GM21367 (cell line): ENCODE data around the gene PHYH.
A peak's percentile ranks its signal among the peaks of the same experiment; 100 is the strongest.
"Not testable (repeated sequence)": the region's sequence is repeated elsewhere in the genome, so short reads cannot be mapped to it uniquely, and the experiment has no call there.

Experiments used
- ATAC-seq: cut with Tn5 transposase; IDR thresholded peaks from one replicate; pipeline ENCODE4 v1.9.1; 2021; ENCODE audit not compliant: unreplicated experiment

PHYH gene

GRCh38 chr10:13299437-13300287, at the start of gene PHYH:
Gene PHYH, minus strand, starts transcription at chr10:13300064. Its CDS starts 22 bp downstream, at chr10:13300042.
- peak; percentile 60 for ATAC-seq

- peak; percentile 46 for ATAC-seq
Measured at GRCh38 chr10:13348216-13349017, 48.6 kb upstream of the PHYH start, which contains the start of gene SEPHS1. Gene SEPHS1, minus strand, starts transcription at chr10:13348293. Its CDS starts 3,343 bp downstream, at chr10:13344950.

- peak; percentile 31 for ATAC-seq
Measured at GRCh38 chr10:13347500-13348156, 47.8 kb upstream of the PHYH start.

- peak; percentile 9 for ATAC-seq
Measured at GRCh38 chr10:13347043-13347499, 47.2 kb upstream of the PHYH start.

GRCh38 chr10:13346283-13347042, 46.6 kb upstream of the PHYH start:
- no peak for ATAC-seq

GRCh38 chr10:13340626-13341376, 40.9 kb upstream of the PHYH start:
- peak; percentile 72 for ATAC-seq

GRCh38 chr10:13340068-13340467, 40.2 kb upstream of the PHYH start:
- ATAC-seq, result no peak

- ATAC-seq, result no peak
Measured at GRCh38 chr10:13338390-13339110, 38.7 kb upstream of the PHYH start.

GRCh38 chr10:13337827-13338196, 37.9 kb upstream of the PHYH start:
- ATAC-seq, result no peak

- no peak for ATAC-seq
Measured at GRCh38 chr10:13337128-13337826, 37.4 kb upstream of the PHYH start.

- ATAC-seq, result no peak
Measured at GRCh38 chr10:13335881-13336280, 36.0 kb upstream of the PHYH start.

- no peak for ATAC-seq
Measured at GRCh38 chr10:13334556-13334955, 34.7 kb upstream of the PHYH start.

- ATAC-seq, result no peak
Measured at GRCh38 chr10:13331646-13332045, 31.8 kb upstream of the PHYH start.

GRCh38 chr10:13330980-13331379, 31.1 kb upstream of the PHYH start:
- not testable (repeated sequence) for ATAC-seq

- no peak for ATAC-seq
Measured at GRCh38 chr10:13329565-13329964, 29.7 kb upstream of the PHYH start.

GRCh38 chr10:13328613-13329012, 28.7 kb upstream of the PHYH start:
- ATAC-seq, result no peak

- no peak for ATAC-seq
Measured at GRCh38 chr10:13328126-13328525, 28.3 kb upstream of the PHYH start.

- no peak for ATAC-seq
Measured at GRCh38 chr10:13327534-13327933, 27.7 kb upstream of the PHYH start.
